HG02678 (cell line): ENCODE data around the gene TIGD4.

ENCODE experiments used
- ATAC-seq: cut with Tn5 transposase; IDR thresholded peaks from one replicate; pipeline ENCODE4 v1.9.1; 2021; ENCODE audit warnings: mild to moderate bottlenecking, moderate library complexity; ENCODE audit not compliant: unreplicated experiment

The TIGD4 gene

GRCh38 chr4:152779513-152780266, at the start of gene TIGD4, which contains the start of gene ARFIP1:
TIGD4 (minus strand) TSS chr4:152779730; CDS start chr4:152771004, 8,726 bp downstream.
ARFIP1 (plus strand) TSS chr4:152779954; CDS start chr4:152829634, 49,680 bp downstream.
- ATAC-seq, result peak; percentile 95

DNA sequence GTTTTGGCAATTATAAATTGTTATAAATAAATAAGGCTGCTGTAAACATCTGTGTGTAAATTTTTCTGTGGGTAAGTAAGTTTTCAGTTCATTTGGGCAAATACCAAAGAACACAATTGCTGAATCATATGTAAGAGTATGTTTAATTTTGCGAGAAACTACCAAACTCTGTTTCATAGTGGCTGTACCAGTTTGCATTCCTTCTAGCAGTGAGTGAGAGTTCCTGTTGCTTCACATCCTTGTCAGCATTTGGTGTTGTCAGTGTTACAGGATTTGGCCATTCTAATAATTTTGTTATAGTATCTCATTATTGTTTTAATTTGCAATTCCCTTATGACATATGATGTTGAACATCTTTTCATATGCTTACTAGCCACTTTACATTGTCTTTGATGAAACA, 48.6 kb upstream of the TIGD4 start:
- no peak for ATAC-seq

- no peak for ATAC-seq
Measured at GRCh38 chr4:152825336-152825735, 45.8 kb upstream of the TIGD4 start.

DNA sequence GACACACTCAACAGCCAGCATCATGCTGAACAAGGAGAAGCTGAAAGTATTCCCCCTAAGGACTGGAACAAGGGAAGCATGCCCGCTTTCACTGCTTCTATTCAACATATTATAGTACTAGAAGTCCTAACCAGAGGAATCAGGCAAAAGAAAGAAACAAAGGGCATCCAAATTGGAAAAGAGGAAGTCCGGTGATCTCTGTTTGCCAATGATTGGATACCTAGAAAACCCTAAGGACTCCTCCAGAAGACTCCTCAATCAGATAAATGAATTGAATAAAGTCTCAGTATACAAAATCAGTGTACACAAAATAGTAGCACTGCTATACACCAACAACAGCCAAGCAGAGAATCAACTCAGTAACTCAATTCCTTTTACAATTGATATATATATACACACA, 45.0 kb upstream of the TIGD4 start:
- ATAC-seq, result no peak

DNA sequence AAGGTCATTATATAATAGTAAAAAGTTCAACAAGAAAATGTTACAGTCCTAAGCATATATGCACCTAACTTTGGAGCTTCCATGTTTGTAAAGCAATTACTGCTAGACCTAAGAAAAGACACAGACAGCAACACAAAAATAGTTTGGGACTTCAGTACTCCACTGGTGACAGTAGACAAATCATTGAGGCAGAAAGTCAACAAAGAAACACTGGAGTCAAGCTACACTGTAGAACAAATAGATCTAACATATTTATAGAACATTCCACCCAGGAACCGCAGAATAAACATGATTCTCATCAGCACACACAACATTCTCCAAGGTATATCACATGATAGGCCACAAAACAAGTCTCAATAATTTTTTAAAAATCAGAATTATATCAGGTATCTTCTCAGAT, 42.8 kb upstream of the TIGD4 start:
- no peak for ATAC-seq

DNA sequence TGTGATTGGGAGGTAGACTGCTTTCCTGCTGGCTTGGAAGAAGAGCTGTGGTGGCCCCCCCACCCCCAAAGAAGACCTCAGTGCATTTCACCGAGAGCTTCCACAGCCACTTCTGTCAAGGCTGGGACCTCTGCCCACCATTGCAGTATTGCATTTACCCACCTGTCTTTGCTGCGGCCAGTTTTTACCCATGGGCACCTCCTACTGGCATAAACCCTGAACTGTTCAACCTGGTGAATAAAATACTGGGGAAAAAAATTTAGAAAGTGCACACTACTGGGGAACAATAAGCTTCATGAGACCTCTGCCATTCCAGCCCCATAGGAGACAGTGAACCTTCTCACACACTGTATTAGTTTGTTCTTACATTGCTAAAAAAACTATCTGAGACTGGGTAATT, 40.5 kb upstream of the TIGD4 start:
- ATAC-seq, result no peak

- ATAC-seq, result no peak
Measured at GRCh38 chr4:152819026-152819645, 39.6 kb upstream of the TIGD4 start.

DNA sequence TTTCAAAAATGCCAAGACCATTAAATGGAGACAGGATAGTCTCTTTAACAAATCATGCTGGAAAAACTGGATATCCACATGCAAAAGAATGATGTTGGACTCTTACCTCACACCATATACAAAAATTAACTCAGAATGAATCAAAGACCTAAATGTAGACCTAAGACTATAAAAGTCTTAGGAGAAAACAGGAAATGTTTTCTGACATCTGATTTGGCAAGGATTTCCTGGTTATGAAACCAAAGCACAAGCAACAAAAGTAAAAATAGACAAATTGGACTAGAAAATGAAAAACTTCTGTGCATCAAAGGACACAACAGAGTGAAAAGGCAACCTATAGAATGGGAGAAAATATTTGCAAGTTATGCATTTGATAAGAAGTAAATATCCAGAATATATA, 37.8 kb upstream of the TIGD4 start:
- ATAC-seq, result no peak

- ATAC-seq, result no peak
Measured at GRCh38 chr4:152815078-152815477, 35.5 kb upstream of the TIGD4 start.

DNA sequence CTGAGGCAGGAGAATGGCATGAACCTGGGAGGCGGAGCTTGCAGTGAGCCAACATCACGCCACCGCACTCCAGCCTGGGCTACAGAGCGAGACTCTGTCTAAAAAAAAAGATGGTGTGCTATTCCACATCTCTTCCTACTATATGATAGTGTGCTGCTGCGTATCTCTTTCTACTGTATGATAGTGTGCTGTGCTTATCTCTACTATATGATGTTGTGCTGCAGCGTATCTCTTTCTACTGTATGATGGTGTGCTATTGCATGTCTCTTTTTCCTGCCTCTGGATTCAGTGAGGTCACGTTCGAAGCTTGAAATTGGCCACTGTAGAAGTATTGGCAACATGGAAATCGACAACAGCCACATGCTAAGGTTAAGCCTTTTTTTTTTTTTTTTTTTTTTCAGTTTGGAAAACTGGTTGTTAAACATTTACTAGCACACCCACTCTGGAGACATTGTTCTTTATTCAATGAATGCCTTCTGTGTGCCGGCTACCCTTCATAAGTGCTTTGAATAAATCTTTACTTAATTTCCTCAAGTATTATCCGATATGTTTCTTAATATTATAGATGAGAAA, 31.3 kb upstream of the TIGD4 start:
- no peak for ATAC-seq

DNA sequence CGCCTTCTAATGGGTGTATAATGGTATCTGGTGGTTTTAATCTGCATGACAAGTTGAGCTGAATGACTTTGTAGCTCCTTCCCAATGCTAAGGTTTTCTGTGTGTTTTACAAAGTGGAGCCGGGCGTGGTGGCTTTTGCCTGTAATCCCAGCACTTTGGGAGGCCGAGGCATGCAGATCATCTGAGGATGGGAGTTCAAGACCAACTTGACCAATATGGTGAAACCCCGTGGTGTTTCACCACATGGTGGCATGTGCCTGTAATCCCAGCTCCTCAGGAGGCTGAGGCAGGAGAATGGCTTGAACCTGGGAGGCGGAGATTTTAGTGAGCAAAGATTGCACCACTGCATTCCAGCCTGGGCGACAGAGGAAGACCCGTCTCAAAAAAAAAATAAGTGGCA, 29.1 kb upstream of the TIGD4 start:
- no peak for ATAC-seq

- ATAC-seq, result no peak
Measured at GRCh38 chr4:152807294-152807829, 27.8 kb upstream of the TIGD4 start.

GRCh38 chr4:152806501-152807125, 27.1 kb upstream of the TIGD4 start:
- ATAC-seq, result no peak

- no peak for ATAC-seq
Measured at GRCh38 chr4:152805818-152806217, 26.3 kb upstream of the TIGD4 start.

GRCh38 chr4:152805071-152805650, 25.6 kb upstream of the TIGD4 start:
- no peak for ATAC-seq

- no peak for ATAC-seq
Measured at GRCh38 chr4:152803541-152803940, 24.0 kb upstream of the TIGD4 start.

- ATAC-seq, result no peak
Measured at GRCh38 chr4:152795891-152796290, 16.4 kb upstream of the TIGD4 start.

GRCh38 chr4:152786627-152787026, 7.1 kb upstream of the TIGD4 start:
- no peak for ATAC-seq

- no peak for ATAC-seq
Measured at GRCh38 chr4:152785639-152786615, 6.4 kb upstream of the TIGD4 start.
